ENCODE results near the gene NEU1. TPM values are rescaled to one million over a fixed set of nuclear protein-coding genes. Genes with fewer than 3 reads are reported as not detected.
A peak's percentile ranks its signal among the peaks of the same experiment; 100 is the strongest.

The NEU1 gene
- total RNA-seq, 1 experiment from 2014 or later = 36.2 TPM

DNA sequence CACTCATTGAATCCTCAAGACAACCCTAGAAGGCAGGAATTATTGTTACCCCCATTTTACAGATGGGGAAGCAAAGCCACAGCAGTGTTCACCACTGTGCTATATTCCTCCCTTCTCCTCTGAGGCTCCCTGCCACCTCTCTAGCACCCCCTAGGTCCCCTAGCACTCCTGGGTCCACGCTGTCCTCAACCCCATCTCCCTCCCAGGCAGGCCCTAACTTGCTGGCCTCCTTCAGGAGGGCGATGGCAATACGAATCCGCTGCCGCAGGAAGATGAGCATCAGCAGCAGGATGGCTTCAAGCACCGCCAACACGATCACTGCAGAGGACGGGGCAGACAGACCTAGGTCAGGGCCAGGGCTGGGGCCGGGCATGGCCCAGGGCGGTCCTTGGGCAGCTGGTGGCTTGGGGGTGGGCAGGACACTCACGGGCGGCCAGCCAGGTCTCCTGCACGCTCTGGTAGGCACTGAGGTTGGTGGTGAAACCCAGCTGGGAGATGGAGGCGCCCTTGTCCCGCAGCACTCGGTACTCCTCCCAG is 7.8 kb upstream of the NEU1 start:
- no peak overlapping the region for H3K27ac ChIP-seq (ENCODE audit: insufficient read length, low read depth, low read length)
- H3K4me1 ChIP-seq (ENCODE audit: insufficient read depth, low read length) = peaks cover 3% of the 10 kb centered on the region; the same call in 1 of the 2 replicates
- no peak overlapping the region for H2AK5ac ChIP-seq (ENCODE audit: insufficient read length, low read length)
- H4K8ac ChIP-seq (replicated peaks; ENCODE audit: insufficient read length, low read depth, low read length) = no peak overlapping the region
- no peak overlapping the region for H4K5ac ChIP-seq (ENCODE audit: insufficient read length, low read depth, low read length)
- no peak overlapping the region for H3K4ac ChIP-seq (ENCODE audit: low read depth, low read length)
- no peak overlapping the region for H2BK120ac ChIP-seq (ENCODE audit: low read depth, low read length, poor library complexity, severe bottlenecking)
- no peaks in the 10 kb centered on the region for H3K9me3 Mint-ChIP-seq
- H3K14ac ChIP-seq (ENCODE audit: insufficient read depth, low read length) = no peak overlapping the region
- no CpG with 5 or more reads among the region's 16 CpGs for WGBS (ENCODE audit: extremely low coverage, insufficient read length, low lambda C conversion rate)
- H3K79me2 ChIP-seq (ENCODE audit: insufficient read depth, low read length) = no peaks in the 10 kb centered on the region
- H4K91ac ChIP-seq (ENCODE audit: insufficient read length, low read depth, low read length) = no peak overlapping the region
- H3K79me1 ChIP-seq (ENCODE audit: insufficient read depth, low read depth, low read length, poor library complexity, severe bottlenecking) = no peaks in the 10 kb centered on the region
- H4K20me1 ChIP-seq (ENCODE audit: control insufficient read depth, insufficient read depth, insufficient read length) = no peaks in the 10 kb centered on the region
- no peak overlapping the region for H2BK20ac ChIP-seq (ENCODE audit: low read depth, low read length, poor library complexity, severe bottlenecking)
- H3K27me3 ChIP-seq (ENCODE audit: insufficient read depth, low read length) = no peaks in the 10 kb centered on the region
- TF ChIP-seq, protein P1, sequence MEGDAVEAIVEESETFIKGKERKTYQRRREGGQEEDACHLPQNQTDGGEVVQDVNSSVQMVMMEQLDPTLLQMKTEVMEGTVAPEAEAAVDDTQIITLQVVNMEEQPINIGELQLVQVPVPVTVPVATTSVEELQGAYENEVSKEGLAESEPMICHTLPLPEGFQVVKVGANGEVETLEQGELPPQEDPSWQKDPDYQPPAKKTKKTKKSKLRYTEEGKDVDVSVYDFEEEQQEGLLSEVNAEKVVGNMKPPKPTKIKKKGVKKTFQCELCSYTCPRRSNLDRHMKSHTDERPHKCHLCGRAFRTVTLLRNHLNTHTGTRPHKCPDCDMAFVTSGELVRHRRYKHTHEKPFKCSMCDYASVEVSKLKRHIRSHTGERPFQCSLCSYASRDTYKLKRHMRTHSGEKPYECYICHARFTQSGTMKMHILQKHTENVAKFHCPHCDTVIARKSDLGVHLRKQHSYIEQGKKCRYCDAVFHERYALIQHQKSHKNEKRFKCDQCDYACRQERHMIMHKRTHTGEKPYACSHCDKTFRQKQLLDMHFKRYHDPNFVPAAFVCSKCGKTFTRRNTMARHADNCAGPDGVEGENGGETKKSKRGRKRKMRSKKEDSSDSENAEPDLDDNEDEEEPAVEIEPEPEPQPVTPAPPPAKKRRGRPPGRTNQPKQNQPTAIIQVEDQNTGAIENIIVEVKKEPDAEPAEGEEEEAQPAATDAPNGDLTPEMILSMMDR (conservative IDR thresholded peaks at IDR 0.05) = peak; percentile 45
- H2BK5ac ChIP-seq (ENCODE audit: insufficient read length, low read length) = no peak overlapping the region
- H3K23ac ChIP-seq (ENCODE audit: insufficient read length, low read depth, low read length) = no peak overlapping the region
- H3K23me2 ChIP-seq (ENCODE audit: insufficient read length, low read depth, low read length, poor library complexity, severe bottlenecking) = no peaks in the 10 kb centered on the region
- no peak overlapping the region for H3K4me2 ChIP-seq (ENCODE audit: insufficient read depth, insufficient read length, low read length)
- no peak overlapping the region for H2BK15ac ChIP-seq (ENCODE audit: low read depth, low read length)
- no peaks in the 10 kb centered on the region for H3K36me3 Mint-ChIP-seq (ENCODE audit: insufficient read depth in 1 of 3, low read depth in 3 of 3)
- H3K18ac ChIP-seq (ENCODE audit: insufficient read length, low read depth, low read length) = no peak overlapping the region
- no peak overlapping the region for H2BK12ac ChIP-seq (ENCODE audit: insufficient read length, low read depth, low read length)
- no peak overlapping the region for H3K4me3 Mint-ChIP-seq
- H3K56ac ChIP-seq (ENCODE audit: insufficient read length, low read depth, low read length) = no peak overlapping the region
- H2AFZ ChIP-seq (ENCODE audit: low read length) = no peak overlapping the region
- peaks cover 10 to 29% of the 10 kb centered on the region in 2 experiments for H3K4me1 Mint-ChIP-seq
- no peaks in the 10 kb centered on the region for H3K27me3 Mint-ChIP-seq (ENCODE audit: low read depth)
- peak overlapping the region in 2 of 3 experiments; percentile 56 to 67; a peak in 4 of 7 replicates for H3K27ac Mint-ChIP-seq
- no peaks in the 10 kb centered on the region for H3K9me3 ChIP-seq (ENCODE audit: control insufficient read depth, low read depth, low read length)
- no peak overlapping the region for H3T11ph ChIP-seq (ENCODE audit: low read length)
- DNase-seq = peak; percentile 64
- H3K9ac ChIP-seq (ENCODE audit: extremely low read depth, insufficient read length, low read length) = no peak overlapping the region
